ENCODE results near the gene GPR39.

The GPR39 gene

GRCh38 chr2:132636346-132636745 is 219.7 kb downstream of the GPR39 start:
- TF ChIP-seq CTCF (IDR thresholded peaks at IDR 0.05; ENCODE audit: low read depth, low read length, poor library complexity, severe bottlenecking) (no peak), EZH2phosphoT487 (IDR thresholded peaks at IDR 0.05; ENCODE audit: borderline replicate concordance, low read length) (no peak)
- H3F3A ChIP-seq (ENCODE audit: control insufficient read depth, insufficient read depth): no peaks in the 10 kb centered on the region
- no peaks in the 10 kb centered on the region for H3K27me3 ChIP-seq (ENCODE audit: control insufficient read depth, low read length)
- H4K20me1 ChIP-seq (ENCODE audit: control insufficient read depth, insufficient read depth, low read depth, low read length): no peaks in the 10 kb centered on the region
- no peak overlapping the region for H3K27ac ChIP-seq (ENCODE audit: low read depth, low read length)
- no peaks in the 10 kb centered on the region for H3K79me2 ChIP-seq (ENCODE audit: control insufficient read depth, low read length)
- no peaks in the 10 kb centered on the region for H3K36me3 ChIP-seq (ENCODE audit: control insufficient read depth, low read length)
- no peaks in the 10 kb centered on the region for H3K4me1 ChIP-seq (ENCODE audit: control insufficient read depth, low read length)
- no peak overlapping the region for H3K4me3 ChIP-seq (ENCODE audit: low read length)
- H3K4me2 ChIP-seq (ENCODE audit: low read length): no peak overlapping the region
- H3K9me3 ChIP-seq (ENCODE audit: control insufficient read depth, insufficient read depth, low read length): no peaks in the 10 kb centered on the region
- no peaks in the 10 kb centered on the region for H3K9me2 ChIP-seq (replicated peaks; ENCODE audit: control insufficient read depth, low read length)

- no peaks in the 10 kb centered on the region for H3K4me1 ChIP-seq (ENCODE audit: control insufficient read depth, low read length)
- no peaks in the 10 kb centered on the region for H3K79me2 ChIP-seq (ENCODE audit: control insufficient read depth, low read length)
- H3K9me2 ChIP-seq (replicated peaks; ENCODE audit: control insufficient read depth, low read length): no peaks in the 10 kb centered on the region
- H3K27me3 ChIP-seq (ENCODE audit: control insufficient read depth, low read length): no peaks in the 10 kb centered on the region
- H3K36me3 ChIP-seq (ENCODE audit: control insufficient read depth, low read length): no peaks in the 10 kb centered on the region
- H3K4me2 ChIP-seq (ENCODE audit: low read length): no peak overlapping the region
- no peaks in the 10 kb centered on the region for H4K20me1 ChIP-seq (ENCODE audit: control insufficient read depth, insufficient read depth, low read depth, low read length)
- H3K27ac ChIP-seq (ENCODE audit: low read depth, low read length): no peak overlapping the region
- no peak overlapping the region for H3K4me3 ChIP-seq (ENCODE audit: low read length)
- TF ChIP-seq EZH2phosphoT487 (IDR thresholded peaks at IDR 0.05; ENCODE audit: borderline replicate concordance, low read length) (no peak), CTCF (IDR thresholded peaks at IDR 0.05; ENCODE audit: low read depth, low read length, poor library complexity, severe bottlenecking) (no peak)
- H3F3A ChIP-seq (ENCODE audit: control insufficient read depth, insufficient read depth): no peaks in the 10 kb centered on the region
- H3K9me3 ChIP-seq (ENCODE audit: control insufficient read depth, insufficient read depth, low read length): no peaks in the 10 kb centered on the region
These were observed 221.9 kb downstream of the GPR39 start for GRCh38 chr2:132638313-132639040.

- no peaks in the 10 kb centered on the region for H3K9me2 ChIP-seq (replicated peaks; ENCODE audit: control insufficient read depth, low read length)
- no peaks in the 10 kb centered on the region for H3K27me3 ChIP-seq (ENCODE audit: control insufficient read depth, low read length)
- no peak overlapping the region for H3K27ac ChIP-seq (ENCODE audit: low read depth, low read length)
- no peaks in the 10 kb centered on the region for H3K9me3 ChIP-seq (ENCODE audit: control insufficient read depth, insufficient read depth, low read length)
- H3K4me3 ChIP-seq (ENCODE audit: low read length): no peak overlapping the region
- H3K36me3 ChIP-seq (ENCODE audit: control insufficient read depth, low read length): no peaks in the 10 kb centered on the region
- H3F3A ChIP-seq (ENCODE audit: control insufficient read depth, insufficient read depth): no peaks in the 10 kb centered on the region
- H4K20me1 ChIP-seq (ENCODE audit: control insufficient read depth, insufficient read depth, low read depth, low read length): no peaks in the 10 kb centered on the region
- no peak overlapping the region for H3K4me2 ChIP-seq (ENCODE audit: low read length)
- H3K4me1 ChIP-seq (ENCODE audit: control insufficient read depth, low read length): no peaks in the 10 kb centered on the region
- no peaks in the 10 kb centered on the region for H3K79me2 ChIP-seq (ENCODE audit: control insufficient read depth, low read length)
- TF ChIP-seq CTCF (IDR thresholded peaks at IDR 0.05; ENCODE audit: low read depth, low read length, poor library complexity, severe bottlenecking) (no peak), EZH2phosphoT487 (IDR thresholded peaks at IDR 0.05; ENCODE audit: borderline replicate concordance, low read length) (no peak)
These were observed 223.5 kb downstream of the GPR39 start for GRCh38 chr2:132640116-132640515.
